HG03457 (cell line): ENCODE data around the gene TAC3.
"Not testable (repeated sequence)": the region's sequence is repeated elsewhere in the genome, so short reads cannot be mapped to it uniquely, and the experiment has no call there.

ENCODE experiments used
- ATAC-seq: cut with Tn5 transposase; IDR thresholded peaks from one replicate; pipeline ENCODE4 v1.9.1; 2021; ENCODE audit warnings: moderate number of reproducible peaks; ENCODE audit not compliant: unreplicated experiment

TAC3 gene

GRCh38 chr12:57039016-57039798, 22.9 kb upstream of the TAC3 start:
- no peak for ATAC-seq

DNA sequence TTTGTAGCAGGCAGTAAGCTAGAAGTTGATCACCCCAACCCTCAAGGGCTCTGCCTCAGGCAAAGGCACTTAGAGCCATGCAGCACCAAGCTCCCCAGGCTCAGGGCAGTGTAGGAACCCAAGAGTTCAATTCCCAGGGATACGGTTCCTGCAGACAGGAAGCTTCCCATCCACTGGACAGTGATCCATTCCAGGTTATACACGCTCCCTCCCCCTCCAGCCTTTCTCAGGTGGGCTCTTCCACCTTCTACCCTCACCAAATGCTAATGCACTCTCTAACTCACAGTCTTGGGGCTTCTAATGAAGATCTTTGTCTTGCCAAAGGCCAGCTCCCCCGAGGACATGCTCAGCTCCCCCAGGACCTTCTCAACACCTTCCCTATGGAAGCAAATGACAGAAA, 20.9 kb upstream of the TAC3 start:
- no peak for ATAC-seq

GRCh38 chr12:57033431-57033830, 17.1 kb upstream of the TAC3 start:
- no peak for ATAC-seq

- ATAC-seq, result no peak
These were observed 15.5 kb upstream of the TAC3 start for GRCh38 chr12:57031789-57032188.

DNA sequence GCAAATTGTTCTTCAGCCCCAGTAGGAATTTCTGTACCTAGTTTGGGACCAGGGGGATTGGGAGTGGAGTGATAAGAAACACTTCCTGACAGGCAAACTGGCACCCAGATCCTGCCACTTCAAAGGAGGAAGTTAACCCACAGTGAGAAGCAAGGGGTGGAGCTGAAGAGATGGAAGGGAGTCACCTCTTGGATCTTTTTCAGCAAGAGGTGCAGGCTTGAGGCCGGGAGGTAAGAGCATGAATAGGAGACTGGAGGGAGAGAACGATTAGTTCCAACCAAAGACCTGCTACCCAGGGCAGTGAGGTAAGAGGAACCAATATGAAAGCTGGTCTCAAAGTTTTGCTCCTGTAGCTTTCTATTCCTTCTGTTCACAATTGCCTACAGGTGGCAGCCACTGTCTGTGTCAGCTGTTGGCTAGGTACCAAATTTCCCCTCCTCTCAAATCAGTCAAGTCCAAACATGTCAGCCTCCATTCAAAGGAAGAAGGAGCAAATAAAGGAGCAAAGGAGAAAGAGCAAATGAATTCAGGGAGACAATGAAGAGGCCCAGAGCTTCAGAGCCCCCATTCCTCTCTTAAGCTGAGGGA, 14.9 kb upstream of the TAC3 start:
- ATAC-seq, result no peak

DNA sequence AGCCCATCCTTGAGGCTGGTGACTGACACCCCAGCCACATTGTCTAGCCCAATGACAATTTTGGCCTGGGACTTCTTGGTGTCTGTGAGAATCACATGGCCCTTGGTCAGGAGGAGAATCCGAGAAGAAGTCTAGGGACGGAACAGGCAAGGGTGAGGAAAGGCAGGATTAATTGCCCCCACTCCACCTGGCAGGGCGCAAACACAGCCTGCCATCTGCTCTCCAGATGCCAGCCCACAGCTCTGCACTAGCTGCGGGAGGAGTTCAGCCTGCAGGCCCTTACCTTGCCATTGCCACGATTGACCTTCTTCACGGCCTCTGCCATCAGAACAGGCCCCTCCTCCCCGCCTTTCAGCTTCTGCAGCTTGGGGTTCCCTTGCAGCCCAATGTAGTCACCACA, 13.1 kb upstream of the TAC3 start:
- no peak for ATAC-seq

- ATAC-seq, result no peak
These were observed 11.4 kb upstream of the TAC3 start for GRCh38 chr12:57027805-57028153.

DNA sequence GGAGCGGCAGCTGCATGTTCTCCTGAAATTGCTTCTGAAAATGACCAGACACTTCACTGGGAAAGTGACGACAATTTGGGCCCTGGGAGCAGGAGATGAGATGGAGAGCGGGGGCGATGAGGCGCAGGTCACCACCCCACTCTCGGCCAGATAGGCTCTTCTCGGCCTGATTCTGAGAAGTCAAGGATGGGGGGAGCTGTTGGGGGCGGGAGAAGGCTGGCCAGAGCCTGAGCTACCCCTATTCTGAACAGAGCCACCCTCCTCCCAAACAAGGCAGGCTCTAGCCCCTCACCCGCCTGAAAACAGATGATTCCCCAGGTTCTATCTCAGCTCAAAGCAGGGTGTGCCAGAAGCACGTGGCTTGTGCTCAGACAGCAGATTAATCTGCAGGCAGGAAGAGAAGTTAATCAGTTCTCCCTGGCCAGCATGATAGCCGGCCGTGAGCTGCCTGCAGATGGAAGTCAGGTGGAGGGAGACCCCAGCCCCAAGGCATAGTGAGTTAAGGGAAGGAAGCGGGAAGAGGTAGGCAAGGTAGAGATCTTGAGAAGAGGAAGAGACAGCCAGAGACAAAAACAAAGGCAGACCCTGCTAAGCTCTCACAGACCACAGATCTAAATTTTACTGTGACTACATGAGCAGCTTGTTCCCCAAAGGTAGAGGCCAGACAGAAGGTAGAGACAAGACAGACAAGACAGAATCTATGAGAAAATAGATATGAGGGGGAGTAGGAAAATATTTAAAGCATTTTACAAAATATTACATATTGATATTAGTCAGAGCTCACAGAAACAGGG, 10.9 kb upstream of the TAC3 start:
- ATAC-seq, result no peak

DNA sequence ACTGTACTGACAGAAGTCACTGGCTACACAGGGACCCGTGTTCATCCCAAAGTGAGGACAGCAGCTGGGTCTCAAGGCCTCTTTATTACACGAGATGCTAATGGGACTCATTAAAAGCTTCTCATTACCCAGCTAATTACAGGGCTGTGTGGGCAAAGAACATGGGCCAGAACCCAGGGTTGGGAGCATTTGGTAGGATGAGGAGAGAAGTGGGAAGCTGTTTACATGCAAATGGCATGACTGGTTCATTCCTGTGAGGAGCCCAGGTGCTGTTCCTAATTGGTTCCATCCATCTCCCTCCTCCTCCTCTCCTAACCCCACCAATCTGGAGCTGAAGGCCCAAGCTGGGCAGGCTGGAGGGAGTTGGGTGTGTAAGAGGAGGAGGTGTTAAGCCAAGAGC, 8.9 kb upstream of the TAC3 start:
- ATAC-seq, result no peak

DNA sequence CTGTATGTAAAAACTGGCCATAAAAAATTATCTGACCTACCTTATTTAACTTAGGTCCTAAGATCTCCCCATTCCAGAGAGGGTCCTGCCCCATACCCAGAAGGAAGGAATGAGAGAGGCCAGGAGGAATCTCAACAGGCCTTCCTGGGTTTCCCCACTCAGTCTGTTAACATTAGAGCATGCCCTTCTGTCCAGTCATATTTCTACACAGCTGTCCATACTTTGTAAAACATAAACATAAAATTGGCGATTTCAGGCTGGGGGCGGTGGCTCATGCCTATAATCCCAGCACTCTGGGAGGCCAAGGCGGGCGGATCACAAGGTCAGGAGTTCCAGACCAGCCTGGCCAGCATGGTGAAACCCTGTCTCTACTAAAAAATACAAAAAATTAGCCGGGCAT, 6.0 kb upstream of the TAC3 start:
- not testable (repeated sequence) for ATAC-seq

DNA sequence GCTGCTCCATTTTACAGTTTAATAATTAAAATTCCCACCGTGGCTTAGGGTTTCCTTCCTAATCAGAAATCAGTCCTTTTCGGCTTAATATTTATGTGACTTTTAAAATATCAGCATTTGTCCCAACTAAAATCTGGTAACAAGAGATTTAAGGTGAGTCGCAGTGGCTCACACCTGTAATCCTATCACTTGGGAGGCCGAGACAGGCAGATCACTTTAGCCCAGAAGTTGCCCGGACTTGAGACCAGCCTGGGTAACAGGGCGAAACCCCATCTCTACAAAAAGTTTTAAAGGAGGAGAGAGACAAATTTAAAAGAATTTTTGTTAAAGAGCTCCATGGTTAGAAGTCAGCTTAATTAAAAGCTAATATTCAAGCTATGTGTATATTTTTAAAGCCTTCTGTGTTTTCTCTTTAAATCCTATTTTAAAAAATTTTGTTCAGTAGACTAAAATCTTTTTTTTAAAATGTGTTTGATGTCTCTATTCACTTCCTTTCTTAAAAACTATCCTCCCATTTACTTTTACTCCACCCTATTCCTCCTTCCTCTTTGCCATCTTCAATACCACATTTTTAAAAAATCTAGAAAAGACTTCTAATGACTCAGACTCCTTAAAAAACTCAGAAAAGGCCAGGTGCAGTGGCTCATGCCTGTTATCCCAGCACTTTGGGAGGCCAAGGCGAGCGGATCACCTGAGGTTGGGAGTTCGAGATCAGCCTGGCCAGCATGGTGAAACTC, 3.8 kb upstream of the TAC3 start:
- no peak for ATAC-seq

DNA sequence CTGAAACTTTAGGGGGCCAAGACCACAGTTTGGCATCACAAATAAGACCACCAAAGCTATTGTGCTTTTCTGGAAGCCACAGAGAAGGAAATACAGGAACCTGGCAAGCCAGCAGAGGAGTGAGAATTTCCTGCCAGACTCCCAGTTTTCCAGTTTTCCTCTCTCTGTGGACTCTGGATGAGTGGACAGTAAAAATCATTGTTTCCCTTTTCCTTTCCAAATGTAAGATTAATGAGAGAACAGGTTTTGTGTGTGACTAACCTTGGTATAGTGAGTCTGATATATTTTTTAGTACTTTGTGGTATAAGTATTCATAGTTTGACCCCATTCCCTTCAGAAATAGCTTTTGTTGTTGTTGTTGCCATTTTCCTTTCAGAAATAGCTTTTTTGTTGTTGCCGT, 2.6 kb upstream of the TAC3 start:
- no peak for ATAC-seq

- ATAC-seq, result not testable (repeated sequence)
These were observed 2.0 kb upstream of the TAC3 start for GRCh38 chr12:57018353-57018752.

GRCh38 chr12:57012600-57013465, 3.5 kb downstream of the TAC3 start:
- ATAC-seq, result no peak

GRCh38 chr12:57011438-57012424, 4.6 kb downstream of the TAC3 start:
- ATAC-seq, result no peak

GRCh38 chr12:57010627-57011247, 5.6 kb downstream of the TAC3 start:
- ATAC-seq, result no peak

DNA sequence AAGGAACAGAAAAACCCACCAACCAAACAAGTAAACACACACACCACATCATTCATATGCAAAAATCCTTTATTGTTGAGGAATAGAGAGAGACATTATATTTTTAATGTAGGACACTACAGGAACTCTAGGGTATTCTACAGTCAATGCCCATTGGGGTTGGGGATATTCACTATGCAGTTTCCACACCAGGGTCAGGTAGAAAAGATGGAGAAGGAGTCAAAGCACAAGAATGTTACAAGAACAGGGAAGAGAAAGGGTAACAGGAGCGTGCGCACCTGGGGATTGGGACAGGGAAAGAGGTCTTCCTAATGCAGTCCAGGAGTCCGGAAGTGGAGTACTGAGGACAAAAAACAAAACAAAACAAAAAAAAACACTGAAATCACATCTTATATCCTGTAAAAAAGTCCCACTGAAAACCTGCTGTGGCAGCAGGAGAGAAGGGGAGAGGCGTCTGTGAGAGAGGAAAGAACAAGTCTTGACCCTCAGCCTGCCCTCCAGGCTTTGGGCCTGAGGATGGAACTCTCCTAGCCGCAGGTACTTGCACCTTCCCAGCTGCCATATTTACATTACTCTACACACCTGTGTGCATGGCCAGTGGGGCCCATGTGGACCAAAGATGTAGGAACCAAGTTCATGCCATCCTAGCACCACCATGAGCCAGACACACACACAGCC, 6.2 kb downstream of the TAC3 start:
- no peak for ATAC-seq

- no peak for ATAC-seq
These were observed 8.2 kb downstream of the TAC3 start for GRCh38 chr12:57008178-57008577.
